GM23338 (cell line): Measurements from ENCODE around the gene MMP13. TPM values are rescaled to one million over a fixed set of nuclear protein-coding genes. Genes with fewer than 3 reads are reported as not detected.

Experiments
- ATAC-seq: fragments of 200-7000 bp; cut with Tn5 transposase; 3 replicates; pipeline ENCODE4 v1.9.1; 2020
- DNase-seq: peaks from one replicate; pipeline ENCODE4 v3.0.0-alpha.2; 2015; ENCODE audit warnings: low spot score
- H2AFZ ChIP-seq: fragments of 200-600 bp; sonication (generic); 2 replicates; pipeline ENCODE4 v1.8.0; 2016; ENCODE audit warnings: antibody characterized with exemption, mild to moderate bottlenecking, moderate library complexity
- H3F3A ChIP-seq: fragments of 200-600 bp; sonication (generic); replicated peaks from 2 replicates; pipeline ENCODE4 v1.8.0; 2017; ENCODE audit warnings: antibody characterized with exemption, mixed run types, low read depth
- H3K27ac ChIP-seq: fragments of 200-600 bp; sonication (generic); 2 replicates; pipeline ENCODE4 v1.6.1; 2016; ENCODE audit warnings: low read depth
- H3K27me3 ChIP-seq: fragments of 200-600 bp; sonication (generic); 2 replicates; pipeline ENCODE4 v1.8.0; 2016; ENCODE audit warnings: mild to moderate bottlenecking, mixed run types, moderate library complexity; ENCODE audit not compliant: insufficient read depth
- H3K36me3 ChIP-seq: fragments of 200-600 bp; sonication (generic); 2 replicates; pipeline ENCODE4 v1.8.0; 2016; ENCODE audit warnings: mild to moderate bottlenecking; ENCODE audit not compliant: insufficient read depth
- H3K4me1 ChIP-seq: fragments of 200-600 bp; sonication (generic); 2 replicates; pipeline ENCODE4 v1.8.0; 2016; ENCODE audit warnings: mild to moderate bottlenecking, moderate library complexity; ENCODE audit not compliant: insufficient read depth
- H3K4me2 ChIP-seq: fragments of 200-600 bp; sonication (generic); 2 replicates; pipeline ENCODE4 v1.7.1; 2017; ENCODE audit warnings: mixed run types
- H3K4me3 ChIP-seq: fragments of 200-600 bp; sonication (generic); 2 replicates; pipeline ENCODE4 v1.6.1; 2016; ENCODE audit warnings: mixed run types
- H3K79me2 ChIP-seq: fragments of 200-600 bp; sonication (generic); replicated peaks from 2 replicates; pipeline ENCODE4 v1.8.0; 2017; ENCODE audit warnings: mild to moderate bottlenecking; ENCODE audit not compliant: insufficient read depth
- H3K9me2 ChIP-seq: fragments of 200-600 bp; sonication (generic); 2 replicates; pipeline ENCODE4 v1.8.0; 2017; ENCODE audit not compliant: insufficient read depth
- H4K20me1 ChIP-seq: fragments of 200-600 bp; sonication (generic); replicated peaks from 2 replicates; pipeline ENCODE4 v1.8.0; 2017; ENCODE audit warnings: mild to moderate bottlenecking; ENCODE audit not compliant: insufficient read depth
- H3K27ac Mint-ChIP-seq: 2 replicates; pipeline ENCODE4 v1.8.0; 2020; ENCODE audit warnings: inconsistent platforms, mild to moderate bottlenecking, moderate library complexity, mixed read lengths
- H3K27me3 Mint-ChIP-seq: 3 replicates; pipeline ENCODE4 v1.8.0; 2022; ENCODE audit warnings: low read depth, mild to moderate bottlenecking, moderate library complexity, mixed read lengths, inconsistent platforms; ENCODE audit not compliant: insufficient read depth, poor library complexity
- H3K36me3 Mint-ChIP-seq: 3 replicates; pipeline ENCODE4 v1.8.0; 2021; ENCODE audit warnings: low read depth, mild to moderate bottlenecking, inconsistent platforms, moderate library complexity, mixed read lengths
- H3K4me1 Mint-ChIP-seq: 3 replicates; pipeline ENCODE4 v1.8.0; 2020; ENCODE audit warnings: mild to moderate bottlenecking, inconsistent platforms, mixed read lengths
- H3K4me3 Mint-ChIP-seq: 3 replicates; pipeline ENCODE4 v1.8.0; 2021; ENCODE audit warnings: moderate library complexity, mild to moderate bottlenecking, inconsistent platforms, mixed read lengths
- H3K9me3 Mint-ChIP-seq: 3 replicates; pipeline ENCODE4 v1.8.0; 2020; ENCODE audit warnings: moderate library complexity, mild to moderate bottlenecking, inconsistent platforms, mixed read lengths
- CREB1 ChIP-seq: fragments of 250-450 bp; sonication (Bioruptor Pico); IDR thresholded peaks from 2 replicates; pipeline ENCODE4 v1.5.0; 2020; ENCODE audit warnings: low read depth, mild to moderate bottlenecking, moderate library complexity
- CTCF ChIP-seq, 2 experiments: fragments of 200-600 bp in 1 of 2; sonication (generic) in 1 of 2; conservative IDR thresholded peaks; 2 replicates each; pipeline versions ENCODE4 v1.5.1 to v1.6.1; 2016 to 2017; ENCODE audit warnings: antibody characterized with exemption in 2 of 2, low read depth in 2 of 2, mild to moderate bottlenecking in 2 of 2, moderate library complexity in 1 of 2
- EZH2 ChIP-seq: fragments of 200-600 bp; sonication (generic); IDR thresholded peaks from one replicate; pipeline ENCODE4 v1.8.0; 2017; ENCODE audit warnings: antibody characterized with exemption, mild to moderate bottlenecking, low read depth; ENCODE audit not compliant: unreplicated experiment
- JUNB ChIP-seq: IDR thresholded peaks from one replicate; pipeline ENCODE4 v1.6.1; 2016; ENCODE audit warnings: antibody characterized with exemption; ENCODE audit not compliant: unreplicated experiment
- NANOG ChIP-seq: IDR thresholded peaks from 2 replicates; pipeline ENCODE4 v1.6.1; 2016; ENCODE audit warnings: antibody characterized with exemption, borderline replicate concordance
- POLR2AphosphoS5 ChIP-seq: IDR thresholded peaks from 2 replicates; pipeline ENCODE4 v1.6.1; 2016; ENCODE audit warnings: antibody characterized with exemption, low read depth
- REST ChIP-seq: IDR thresholded peaks from one replicate; pipeline ENCODE4 v1.6.1; 2018; ENCODE audit warnings: antibody characterized with exemption; ENCODE audit not compliant: unreplicated experiment
- STAT1 ChIP-seq: IDR thresholded peaks from one replicate; pipeline ENCODE4 v1.6.1; 2016; ENCODE audit warnings: antibody characterized with exemption; ENCODE audit not compliant: unreplicated experiment
- ZNF114 ChIP-seq: fragments of 250-450 bp; sonication (Bioruptor Pico); IDR thresholded peaks from 2 replicates; pipeline ENCODE4 v1.5.0; 2020; ENCODE audit warnings: mild to moderate bottlenecking, moderate library complexity
- ZNF331 ChIP-seq: fragments of 250-450 bp; sonication (Bioruptor Pico); IDR thresholded peaks from 2 replicates; pipeline ENCODE4 v1.5.0; 2020; ENCODE audit warnings: low read depth, mild to moderate bottlenecking, moderate library complexity
- polyA plus RNA-seq: library from polyadenylated mRNA; unstranded; fragments of >200 nt; fragmentation: Nextera tagmentation; extraction: Ambion mirVana; gene quantifications from 2 replicates; pipeline ENCODE4 v1.2.1, GENCODE V29; 2016
- total RNA-seq: library from RNA; depleted of rRNA; stranded (reverse); fragments of >200 nt; shearing (Covaris generic); gene quantifications from 2 replicates; pipeline ENCODE4 v1.2.3, GENCODE V29; 2014
- TF ChIP-seq, protein P1 (sequence below): fragments of 250-450 bp; sonication (Bioruptor Pico); IDR thresholded peaks from 2 replicates; pipeline ENCODE4 v1.5.0; 2020; ENCODE audit warnings: mild to moderate bottlenecking, moderate library complexity

MMP13 gene
- total and polyA plus RNA-seq, 2 experiments from 2014 or later: not detected

DNA sequence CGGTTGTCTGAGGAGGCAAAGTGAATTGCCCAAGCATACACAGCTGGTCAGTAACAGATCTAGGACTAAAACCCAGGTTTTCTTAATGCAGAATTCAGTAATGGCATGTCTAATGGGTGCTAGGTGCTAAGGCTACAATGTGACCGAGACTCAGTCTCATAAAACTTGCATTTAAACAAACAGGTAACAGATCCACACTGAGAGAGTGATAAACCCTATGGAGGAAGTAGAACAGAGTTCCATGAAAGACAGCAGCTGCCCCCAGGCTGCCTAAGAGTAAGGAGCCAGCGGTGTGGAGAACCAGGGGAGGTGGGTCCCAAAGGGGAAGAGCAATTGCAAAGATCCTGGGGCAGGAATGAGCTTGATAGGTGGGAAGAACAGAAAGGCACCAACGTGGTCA lies 27.3 kb downstream of the MMP13 start:
- H3K9me3 Mint-ChIP-seq: no peaks in the 10 kb centered on the region
- H3K4me2 ChIP-seq: no peak overlapping the region
- DNase-seq (no peak), ATAC-seq (no peak)
- no peaks in the 10 kb centered on the region for H3K36me3 ChIP-seq
- TF ChIP-seq JUNB (no peak), NANOG (no peak), EZH2 (no peak)
- H2AFZ ChIP-seq: no peak overlapping the region
- no peaks in the 10 kb centered on the region for H4K20me1 ChIP-seq
- H3K27ac Mint-ChIP-seq: no peak overlapping the region
- H3F3A ChIP-seq: no peaks in the 10 kb centered on the region
- no peaks in the 10 kb centered on the region for H3K4me1 ChIP-seq
- H3K4me1 Mint-ChIP-seq: no peaks in the 10 kb centered on the region
- H3K79me2 ChIP-seq: no peaks in the 10 kb centered on the region
- no peak overlapping the region for H3K4me3 Mint-ChIP-seq
- H3K4me3 ChIP-seq: no peak overlapping the region
- H3K27me3 ChIP-seq: no peaks in the 10 kb centered on the region
- H3K36me3 Mint-ChIP-seq: no peaks in the 10 kb centered on the region
- H3K27me3 Mint-ChIP-seq: no peaks in the 10 kb centered on the region
- H3K9me2 ChIP-seq: no peaks in the 10 kb centered on the region; the same call in 1 of the 2 replicates
- no peak overlapping the region for H3K27ac ChIP-seq

- Histone ChIP-seq H3K79me2 (no peaks in the 10 kb centered on the region), H3K4me1 (no peaks in the 10 kb centered on the region), H3K27me3 (no peaks in the 10 kb centered on the region), H3K9me2 (no peaks in the 10 kb centered on the region; the same call in 1 of the 2 replicates), H3K27ac (no peak overlapping the region), H3K4me3 (no peak overlapping the region), H3K4me2 (no peak overlapping the region), H2AFZ (no peak overlapping the region), H4K20me1 (no peaks in the 10 kb centered on the region), H3F3A (no peaks in the 10 kb centered on the region), H3K36me3 (no peaks in the 10 kb centered on the region)
- DNase-seq (no peak), ATAC-seq (no peak)
- Mint-ChIP-seq H3K4me3 (no peak overlapping the region), H3K27ac (no peak overlapping the region), H3K36me3 (no peaks in the 10 kb centered on the region), H3K4me1 (no peaks in the 10 kb centered on the region), H3K9me3 (no peaks in the 10 kb centered on the region), H3K27me3 (no peaks in the 10 kb centered on the region)
- TF ChIP-seq JUNB (no peak), NANOG (no peak), CREB1 (CRISPR knock-in tag) (no peak), ZNF114 (CRISPR knock-in tag) (no peak), POLR2AphosphoS5 (no peak), EZH2 (no peak), CTCF (conservative IDR thresholded peaks at IDR 0.05; ENCODE audit: low read depth in 2 of 2) (no peak), REST (no peak), ZNF331 (CRISPR knock-in tag) (no peak), STAT1 (no peak)
- TF ChIP-seq, protein P1, sequence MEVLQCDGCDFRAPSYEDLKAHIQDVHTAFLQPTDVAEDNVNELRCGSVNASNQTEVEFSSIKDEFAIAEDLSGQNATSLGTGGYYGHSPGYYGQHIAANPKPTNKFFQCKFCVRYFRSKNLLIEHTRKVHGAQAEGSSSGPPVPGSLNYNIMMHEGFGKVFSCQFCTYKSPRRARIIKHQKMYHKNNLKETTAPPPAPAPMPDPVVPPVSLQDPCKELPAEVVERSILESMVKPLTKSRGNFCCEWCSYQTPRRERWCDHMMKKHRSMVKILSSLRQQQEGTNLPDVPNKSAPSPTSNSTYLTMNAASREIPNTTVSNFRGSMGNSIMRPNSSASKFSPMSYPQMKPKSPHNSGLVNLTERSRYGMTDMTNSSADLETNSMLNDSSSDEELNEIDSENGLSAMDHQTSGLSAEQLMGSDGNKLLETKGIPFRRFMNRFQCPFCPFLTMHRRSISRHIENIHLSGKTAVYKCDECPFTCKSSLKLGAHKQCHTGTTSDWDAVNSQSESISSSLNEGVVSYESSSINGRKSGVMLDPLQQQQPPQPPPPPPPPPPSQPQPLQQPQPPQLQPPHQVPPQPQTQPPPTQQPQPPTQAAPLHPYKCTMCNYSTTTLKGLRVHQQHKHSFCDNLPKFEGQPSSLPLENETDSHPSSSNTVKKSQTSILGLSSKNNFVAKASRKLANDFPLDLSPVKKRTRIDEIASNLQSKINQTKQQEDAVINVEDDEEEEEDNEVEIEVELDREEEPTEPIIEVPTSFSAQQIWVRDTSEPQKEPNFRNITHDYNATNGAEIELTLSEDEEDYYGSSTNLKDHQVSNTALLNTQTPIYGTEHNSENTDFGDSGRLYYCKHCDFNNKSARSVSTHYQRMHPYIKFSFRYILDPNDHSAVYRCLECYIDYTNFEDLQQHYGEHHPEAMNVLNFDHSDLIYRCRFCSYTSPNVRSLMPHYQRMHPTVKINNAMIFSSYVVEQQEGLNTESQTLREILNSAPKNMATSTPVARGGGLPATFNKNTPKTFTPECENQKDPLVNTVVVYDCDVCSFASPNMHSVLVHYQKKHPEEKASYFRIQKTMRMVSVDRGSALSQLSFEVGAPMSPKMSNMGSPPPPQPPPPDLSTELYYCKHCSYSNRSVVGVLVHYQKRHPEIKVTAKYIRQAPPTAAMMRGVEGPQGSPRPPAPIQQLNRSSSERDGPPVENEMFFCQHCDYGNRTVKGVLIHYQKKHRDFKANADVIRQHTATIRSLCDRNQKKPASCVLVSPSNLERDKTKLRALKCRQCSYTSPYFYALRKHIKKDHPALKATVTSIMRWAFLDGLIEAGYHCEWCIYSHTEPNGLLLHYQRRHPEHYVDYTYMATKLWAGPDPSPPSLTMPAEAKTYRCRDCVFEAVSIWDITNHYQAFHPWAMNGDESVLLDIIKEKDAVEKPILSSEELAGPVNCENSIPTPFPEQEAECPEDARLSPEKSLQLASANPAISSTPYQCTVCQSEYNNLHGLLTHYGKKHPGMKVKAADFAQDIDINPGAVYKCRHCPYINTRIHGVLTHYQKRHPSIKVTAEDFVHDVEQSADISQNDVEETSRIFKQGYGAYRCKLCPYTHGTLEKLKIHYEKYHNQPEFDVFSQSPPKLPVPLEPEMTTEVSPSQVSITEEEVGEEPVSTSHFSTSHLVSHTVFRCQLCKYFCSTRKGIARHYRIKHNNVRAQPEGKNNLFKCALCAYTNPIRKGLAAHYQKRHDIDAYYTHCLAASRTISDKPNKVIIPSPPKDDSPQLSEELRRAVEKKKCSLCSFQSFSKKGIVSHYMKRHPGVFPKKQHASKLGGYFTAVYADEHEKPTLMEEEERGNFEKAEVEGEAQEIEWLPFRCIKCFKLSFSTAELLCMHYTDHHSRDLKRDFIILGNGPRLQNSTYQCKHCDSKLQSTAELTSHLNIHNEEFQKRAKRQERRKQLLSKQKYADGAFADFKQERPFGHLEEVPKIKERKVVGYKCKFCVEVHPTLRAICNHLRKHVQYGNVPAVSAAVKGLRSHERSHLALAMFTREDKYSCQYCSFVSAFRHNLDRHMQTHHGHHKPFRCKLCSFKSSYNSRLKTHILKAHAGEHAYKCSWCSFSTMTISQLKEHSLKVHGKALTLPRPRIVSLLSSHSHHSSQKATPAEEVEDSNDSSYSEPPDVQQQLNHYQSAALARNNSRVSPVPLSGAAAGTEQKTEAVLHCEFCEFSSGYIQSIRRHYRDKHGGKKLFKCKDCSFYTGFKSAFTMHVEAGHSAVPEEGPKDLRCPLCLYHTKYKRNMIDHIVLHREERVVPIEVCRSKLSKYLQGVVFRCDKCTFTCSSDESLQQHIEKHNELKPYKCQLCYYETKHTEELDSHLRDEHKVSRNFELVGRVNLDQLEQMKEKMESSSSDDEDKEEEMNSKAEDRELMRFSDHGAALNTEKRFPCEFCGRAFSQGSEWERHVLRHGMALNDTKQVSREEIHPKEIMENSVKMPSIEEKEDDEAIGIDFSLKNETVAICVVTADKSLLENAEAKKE (CRISPR knock-in tag): no peak
These were observed 27.9 kb downstream of the MMP13 start for GRCh38 chr11:102927624-102927990.
